HG03457 (cell line): ENCODE data around the gene KRTAP3-2.

Experiments used
- ATAC-seq: cut with Tn5 transposase; IDR thresholded peaks from one replicate; pipeline ENCODE4 v1.9.1; 2021; ENCODE audit warnings: moderate number of reproducible peaks; ENCODE audit not compliant: unreplicated experiment

Gene KRTAP3-2

GRCh38 chr17:40974366-40974765 is 25.3 kb downstream of the KRTAP3-2 start:
- ATAC-seq: no peak

GRCh38 chr17:40967582-40967981 is 32.1 kb downstream of the KRTAP3-2 start:
- no peak for ATAC-seq

GRCh38 chr17:40966848-40967247 is 32.9 kb downstream of the KRTAP3-2 start, which contains the start of gene KRT39:
Gene KRT39, minus strand, starts transcription at chr17:40966948. Its CDS starts 92 bp downstream, at chr17:40966856.
- no peak for ATAC-seq

- no peak for ATAC-seq
Observed at GRCh38 chr17:40963838-40964237, 35.9 kb downstream of the KRTAP3-2 start.

GRCh38 chr17:40962059-40962561 is 37.6 kb downstream of the KRTAP3-2 start:
- no peak for ATAC-seq

- no peak for ATAC-seq
Observed at GRCh38 chr17:40961591-40961990, 38.1 kb downstream of the KRTAP3-2 start.

- ATAC-seq: no peak
Observed at GRCh38 chr17:40960144-40960543, 39.6 kb downstream of the KRTAP3-2 start.

- no peak for ATAC-seq
Observed at GRCh38 chr17:40958086-40958953, 41.4 kb downstream of the KRTAP3-2 start.

GRCh38 chr17:40956401-40957254 is 43.1 kb downstream of the KRTAP3-2 start:
- no peak for ATAC-seq

- ATAC-seq: no peak
Observed at GRCh38 chr17:40953881-40954280, 45.8 kb downstream of the KRTAP3-2 start.

- ATAC-seq: no peak
Observed at GRCh38 chr17:40952661-40953060, 47.0 kb downstream of the KRTAP3-2 start.

- ATAC-seq: no peak
Observed at GRCh38 chr17:40952154-40952553, 47.6 kb downstream of the KRTAP3-2 start.

GRCh38 chr17:40951011-40951622 is 48.6 kb downstream of the KRTAP3-2 start:
- no peak for ATAC-seq

GRCh38 chr17:40950176-40950575 is 49.5 kb downstream of the KRTAP3-2 start:
- no peak for ATAC-seq

GRCh38 chr17:40949418-40949817 is 50.3 kb downstream of the KRTAP3-2 start:
- no peak for ATAC-seq
